Coronary artery (tissue), 2 donors: ENCODE data around the gene OR6N1.

ENCODE experiments used
- DNase-seq: peaks from one replicate; pipeline ENCODE4 v3.0.0-alpha.2; 2017; ENCODE audit warnings: low spot score
- H3K27ac ChIP-seq, 2 donors: fragments of 200-600 bp; sonication (generic); one replicate each; pipeline ENCODE4 v1.5.1; 2016 to 2019
- H3K4me3 ChIP-seq: fragments of 200-600 bp; sonication (generic); 2 replicates; pipeline ENCODE4 v1.5.1; 2016; ENCODE audit warnings: mild to moderate bottlenecking, moderate library complexity
- TF ChIP-seq, protein P1 (sequence below): fragments of 200-600 bp; sonication (generic); IDR thresholded peaks from one replicate; pipeline ENCODE4 v1.5.1; 2019; ENCODE audit warnings: antibody characterized with exemption

OR6N1 gene

DNA sequence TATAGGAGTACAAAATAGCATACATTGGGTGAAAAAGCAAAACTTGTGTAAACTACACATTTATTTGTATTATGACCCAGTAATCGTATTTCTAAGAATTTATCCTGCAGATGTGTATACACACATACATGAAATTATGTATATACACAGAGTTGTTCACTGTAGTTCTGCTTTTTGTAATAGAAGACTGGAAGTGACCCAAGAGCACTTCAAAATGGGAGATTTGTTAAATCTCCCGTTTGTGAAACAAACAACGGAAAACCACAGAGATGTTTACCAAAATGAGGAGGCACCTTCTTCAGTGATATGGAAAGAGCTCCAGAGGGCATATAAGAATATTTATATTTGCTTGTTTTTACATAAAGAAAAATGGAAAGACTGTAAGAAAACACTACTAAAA, 41.2 kb upstream of the OR6N1 start:
- no peak overlapping the region for H3K4me3 ChIP-seq
- DNase-seq, result no peak
- TF ChIP-seq, protein P1, sequence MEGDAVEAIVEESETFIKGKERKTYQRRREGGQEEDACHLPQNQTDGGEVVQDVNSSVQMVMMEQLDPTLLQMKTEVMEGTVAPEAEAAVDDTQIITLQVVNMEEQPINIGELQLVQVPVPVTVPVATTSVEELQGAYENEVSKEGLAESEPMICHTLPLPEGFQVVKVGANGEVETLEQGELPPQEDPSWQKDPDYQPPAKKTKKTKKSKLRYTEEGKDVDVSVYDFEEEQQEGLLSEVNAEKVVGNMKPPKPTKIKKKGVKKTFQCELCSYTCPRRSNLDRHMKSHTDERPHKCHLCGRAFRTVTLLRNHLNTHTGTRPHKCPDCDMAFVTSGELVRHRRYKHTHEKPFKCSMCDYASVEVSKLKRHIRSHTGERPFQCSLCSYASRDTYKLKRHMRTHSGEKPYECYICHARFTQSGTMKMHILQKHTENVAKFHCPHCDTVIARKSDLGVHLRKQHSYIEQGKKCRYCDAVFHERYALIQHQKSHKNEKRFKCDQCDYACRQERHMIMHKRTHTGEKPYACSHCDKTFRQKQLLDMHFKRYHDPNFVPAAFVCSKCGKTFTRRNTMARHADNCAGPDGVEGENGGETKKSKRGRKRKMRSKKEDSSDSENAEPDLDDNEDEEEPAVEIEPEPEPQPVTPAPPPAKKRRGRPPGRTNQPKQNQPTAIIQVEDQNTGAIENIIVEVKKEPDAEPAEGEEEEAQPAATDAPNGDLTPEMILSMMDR, result no peak
- no peak overlapping the region for H3K27ac ChIP-seq

DNA sequence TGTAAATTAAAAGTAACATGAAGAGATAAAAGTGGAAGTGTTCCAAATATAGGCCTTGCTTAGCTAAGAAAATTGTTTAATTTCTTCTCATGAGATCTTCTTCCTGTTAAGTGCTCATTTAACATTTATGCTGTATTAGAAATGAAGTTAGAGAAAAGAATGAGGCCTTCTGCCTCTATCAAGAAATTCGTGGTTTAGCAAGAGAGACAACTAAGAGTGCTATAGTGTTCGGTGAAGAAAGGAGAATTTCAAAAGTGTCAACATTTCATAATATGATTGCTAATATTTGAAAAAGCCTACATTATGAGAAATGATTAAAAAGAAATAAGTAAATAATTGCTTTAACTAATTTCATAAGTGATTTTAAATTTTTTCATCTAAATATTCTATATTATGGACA, 40.3 kb upstream of the OR6N1 start:
- H3K4me3 ChIP-seq, result no peak overlapping the region
- no peak overlapping the region for H3K27ac ChIP-seq
- TF ChIP-seq, protein P1, result no peak
- no peak for DNase-seq

DNA sequence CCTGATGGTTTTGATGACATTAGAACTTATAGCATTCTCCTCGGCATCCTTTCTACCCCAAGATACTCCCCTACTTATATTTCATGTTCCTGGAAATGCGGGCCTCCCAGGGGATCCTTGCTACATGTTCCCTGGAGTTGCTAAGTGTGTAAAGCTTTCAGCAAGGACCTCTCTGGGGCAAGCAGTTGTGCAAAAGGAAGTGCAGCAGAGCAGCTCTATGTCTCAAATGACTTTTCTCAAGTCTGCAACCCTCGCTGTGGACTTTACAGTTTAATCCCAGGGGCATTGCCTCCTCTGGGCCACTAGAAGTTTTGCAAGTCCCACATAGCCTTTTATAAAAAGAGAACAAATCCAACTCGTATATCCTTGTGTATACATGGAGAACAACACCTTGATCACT, 38.3 kb upstream of the OR6N1 start:
- no peak for DNase-seq
- no peak overlapping the region for H3K4me3 ChIP-seq
- TF ChIP-seq, protein P1, result no peak
- H3K27ac ChIP-seq, result peak overlapping the region in 1 of 2 donors; percentile 32

DNA sequence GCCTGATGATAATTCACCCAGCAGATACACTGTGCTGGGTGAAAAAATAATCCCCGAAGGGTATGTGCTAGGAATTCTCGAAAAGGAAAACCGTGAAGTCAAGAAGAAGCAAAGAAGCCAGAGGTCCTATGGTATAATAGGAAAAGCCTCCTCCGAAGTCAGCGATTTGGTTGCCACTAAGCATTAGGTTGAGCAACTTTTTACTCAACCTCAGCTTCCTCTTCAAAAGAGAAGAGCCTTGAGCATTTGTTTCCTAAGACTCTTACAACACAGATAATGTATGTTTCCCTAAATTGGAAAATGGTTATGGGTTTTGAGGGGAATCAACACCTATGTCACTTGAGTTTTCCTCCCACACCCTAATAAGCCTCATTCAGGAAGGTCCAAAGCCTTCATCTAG, 37.9 kb upstream of the OR6N1 start:
- Histone ChIP-seq H3K4me3 (no peak overlapping the region), H3K27ac (peak overlapping the region in 1 of 2 donors; percentile 32)
- TF ChIP-seq, protein P1, result no peak
- no peak for DNase-seq

DNA sequence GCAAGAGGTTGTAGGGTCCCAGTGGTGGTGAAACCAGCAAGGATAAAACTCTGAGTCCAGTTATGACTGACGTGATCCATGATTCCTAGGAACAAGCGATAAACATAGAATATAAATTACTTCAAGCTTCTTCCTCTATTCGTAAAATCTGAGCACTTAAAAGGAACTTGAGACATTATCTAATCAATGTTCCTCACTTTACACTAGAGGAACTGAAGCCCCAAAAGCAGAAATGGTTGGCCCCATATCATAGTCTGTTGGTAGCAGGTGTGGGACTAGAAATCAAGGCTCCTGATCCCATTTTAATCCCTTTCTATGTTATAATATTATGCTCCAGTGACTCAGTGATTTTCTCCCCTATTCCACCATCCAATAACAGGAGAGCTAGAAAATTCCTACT, 37.3 kb upstream of the OR6N1 start:
- no peak for DNase-seq
- no peak overlapping the region for H3K4me3 ChIP-seq
- H3K27ac ChIP-seq, result peak overlapping the region in 1 of 2 donors; percentile 23
- TF ChIP-seq, protein P1, result no peak

DNA sequence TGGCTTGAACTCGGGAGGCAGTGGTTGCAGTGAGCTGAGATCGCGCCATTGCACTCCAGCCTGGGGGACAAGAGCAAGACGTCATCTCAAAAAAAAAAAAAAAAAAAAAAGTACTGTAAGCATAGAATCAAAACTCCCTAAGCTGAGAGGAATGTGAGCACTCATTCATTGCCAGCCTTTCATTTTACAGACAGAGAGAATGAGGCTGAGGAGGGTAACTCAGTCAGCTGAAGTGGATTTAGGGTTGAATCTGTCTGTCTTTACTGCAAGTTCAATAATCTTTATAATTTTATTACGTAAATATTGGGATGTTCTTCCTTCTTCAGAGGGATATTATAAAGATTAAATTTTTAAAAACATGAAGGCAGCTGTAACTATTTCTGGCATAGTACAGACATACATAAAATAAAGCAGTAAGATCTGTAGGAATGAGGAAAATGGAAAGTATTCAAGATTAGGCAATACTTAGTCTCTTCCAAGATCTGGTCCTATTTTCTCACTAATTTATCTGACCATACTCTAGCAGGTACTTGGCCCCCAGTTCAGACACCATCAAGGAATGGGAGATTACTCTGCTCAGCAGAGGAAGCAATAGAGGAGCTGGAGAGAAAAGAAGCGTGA, 35.0 kb upstream of the OR6N1 start:
- H3K27ac ChIP-seq, result no peak overlapping the region
- no peak for DNase-seq
- H3K4me3 ChIP-seq, result no peak overlapping the region
- TF ChIP-seq, protein P1, result no peak

DNA sequence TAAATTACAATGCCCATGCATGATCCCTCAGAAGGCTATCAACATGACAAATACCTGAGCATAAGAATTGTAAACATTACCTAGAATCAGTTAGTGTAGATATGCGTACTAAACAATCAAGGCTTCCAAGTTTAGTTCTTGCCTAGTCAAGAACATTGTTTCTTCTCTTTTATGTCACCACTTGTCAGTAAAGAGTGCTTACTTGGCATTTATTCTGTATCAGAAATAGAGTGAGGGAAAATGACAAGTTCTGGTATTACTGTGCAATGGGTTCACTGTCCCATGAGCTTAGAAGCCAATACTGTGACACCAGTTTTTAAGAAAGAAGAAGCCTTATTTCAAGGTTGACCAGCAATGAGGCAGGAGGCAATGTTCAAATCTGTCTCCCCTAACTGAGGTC, 31.7 kb upstream of the OR6N1 start:
- TF ChIP-seq, protein P1, result no peak
- Histone ChIP-seq H3K4me3 (no peak overlapping the region), H3K27ac (no peak overlapping the region)
- no peak for DNase-seq
